Transverse colon (tissue), 4 donors: ENCODE measurements around the gene CACNA1E.

ENCODE experiments used
- CTCF ChIP-seq, 5 experiments: fragments of 200-600 bp in 3 of 5; fragments of 450-650 bp in 2 of 5; sonication (generic) in 3 of 5; IDR thresholded peaks; 1 replicate in 2 of 5; 2 replicates in 3 of 5; pipeline ENCODE4 v1.5.1; 2016 to 2017; ENCODE audit warnings: antibody characterized with exemption in 5 of 5, inconsistent platforms in 3 of 5, mild to moderate bottlenecking in 2 of 5, moderate library complexity in 1 of 5
- POLR2A ChIP-seq: fragments of 450-650 bp; IDR thresholded peaks from one replicate; pipeline ENCODE4 v1.6.1; 2016; ENCODE audit warnings: antibody characterized with exemption, mild to moderate bottlenecking, moderate library complexity
- POLR2AphosphoS5 ChIP-seq, 3 donors: sonication (generic); formaldehyde crosslinking; IDR thresholded peaks; one replicate each; pipeline ENCODE4 v1.6.1; 2016; ENCODE audit warnings: antibody characterized with exemption in 3 of 3

- TF ChIP-seq CTCF (IDR thresholded peaks at IDR 0.05) (no peak), POLR2A (no peak), POLR2AphosphoS5 (IDR thresholded peaks at IDR 0.05) (no peak)
Measured at GRCh38 chr1:181791721-181792120, 308.4 kb downstream of the CACNA1E start.
